CD4-positive, alpha-beta T cell (primary cell): ENCODE results near the gene RACK1. TPM values are rescaled to one million over a fixed set of nuclear protein-coding genes. Genes with fewer than 3 reads are reported as not detected.
"Not testable (repeated sequence)": the region's sequence is repeated elsewhere in the genome, so short reads cannot be mapped to it uniquely, and the experiment has no call there.

ENCODE experiments used
- ATAC-seq: fragments of 200-7000 bp; cut with Tn5 transposase; one replicate; pipeline ENCODE4 v1.10.0; 2022; ENCODE audit warnings: mild to moderate bottlenecking; ENCODE audit not compliant: poor library complexity
- CTCF ChIA-PET: fragments of 350-600 bp; sonication (Branson Sonifier 250); formaldehyde crosslinking; loops from one replicate; lab custom pipeline; 2021; ENCODE audit warnings: antibody characterized with exemption, inconsistent platforms; lab: Charles Lee
- POLR2A ChIA-PET: fragments of 350-600 bp; sonication (Branson Sonifier 250); formaldehyde crosslinking; loops from one replicate; lab custom pipeline; 2021; ENCODE audit warnings: antibody characterized with exemption, inconsistent platforms; lab: Charles Lee
- DNase-seq, 14 experiments: peaks; one replicate each; pipeline ENCODE4 v3.0.0-alpha.2; 2013 to 2020; ENCODE audit warnings: mixed read lengths in 2 of 14
- H3K27ac ChIP-seq, 2 donors: one replicate each; pipeline versions ENCODE4 v1.5.1 to v1.7.0; 2013; ENCODE audit warnings: low read length in 2 of 2, low read depth in 1 of 2, mild to moderate bottlenecking in 1 of 2
- H3K27me3 ChIP-seq, 2 experiments: 1 replicate in 1 of 2; 2 replicates in 1 of 2; pipeline versions ENCODE4 v1.6.1 to v1.7.0; 2013; ENCODE audit warnings: low read length in 2 of 2, control low read depth in 1 of 2, mild to moderate bottlenecking in 1 of 2, moderate library complexity in 1 of 2; ENCODE audit not compliant: insufficient read depth in 2 of 2, control insufficient read depth in 1 of 2
- H3K36me3 ChIP-seq: one replicate; pipeline ENCODE4 v1.6.1; 2013; ENCODE audit warnings: low read length, control low read depth; ENCODE audit not compliant: insufficient read depth
- H3K4me1 ChIP-seq: one replicate; pipeline ENCODE4 v1.6.1; 2013; ENCODE audit warnings: low read length, control low read depth; ENCODE audit not compliant: insufficient read depth
- H3K4me3 ChIP-seq: one replicate; pipeline ENCODE4 v1.5.1; 2013; ENCODE audit warnings: mild to moderate bottlenecking, low read length, moderate library complexity
- H3K9me3 ChIP-seq, 2 experiments: 1 replicate in 1 of 2; 2 replicates in 1 of 2; pipeline versions ENCODE4 v1.6.1 to v1.7.0; 2013; ENCODE audit warnings: low read length in 2 of 2, mild to moderate bottlenecking in 2 of 2, control low read depth in 1 of 2, moderate library complexity in 1 of 2; ENCODE audit not compliant: control insufficient read depth in 1 of 2, insufficient read depth in 1 of 2
- H3K27ac Mint-ChIP-seq: one replicate; pipeline ENCODE4 v1.8.0; 2020; ENCODE audit warnings: mixed read lengths
- H3K27me3 Mint-ChIP-seq: one replicate; pipeline ENCODE4 v1.8.0; 2021; ENCODE audit warnings: mixed read lengths
- H3K36me3 Mint-ChIP-seq: one replicate; pipeline ENCODE4 v1.8.0; 2021; ENCODE audit warnings: low read depth, mixed read lengths
- H3K4me1 Mint-ChIP-seq: one replicate; pipeline ENCODE4 v1.8.0; 2021; ENCODE audit warnings: low read depth, mixed read lengths
- H3K4me3 Mint-ChIP-seq: one replicate; pipeline ENCODE4 v1.8.0; 2020; ENCODE audit warnings: mild to moderate bottlenecking, mixed read lengths
- H3K9me3 Mint-ChIP-seq: one replicate; pipeline ENCODE4 v1.8.0; 2020; ENCODE audit warnings: mixed read lengths
- intact Hi-C, 2 experiments: fragments of 100-400 bp; cut with DNase I in 1 of 2; cut with micrococcal nuclease in 1 of 2; formaldehyde crosslinking; loops; one replicate each; pipeline versions ENCODE4 v1.15.1 to v1.9.0; 2023 to 2025; cut with DNase I, micrococcal nuclease
- total RNA-seq, 174 experiments: library from RNA in 2 of 174; stranded (reverse) in 2 of 174; gene quantifications; one replicate each; pipeline ENCODE4 v1.2.3 and lab custom pipeline; 2021 to 2026
- TF ChIP-seq, protein P1 (sequence below): fragments of 200-600 bp; IDR thresholded peaks from one replicate; pipeline ENCODE4 v1.8.0; 2022; ENCODE audit warnings: antibody characterized with exemption, mild to moderate bottlenecking

Gene RACK1
- total RNA-seq, 2 experiments from 2014 or later, result 2,499 to 2,682 TPM

DNA sequence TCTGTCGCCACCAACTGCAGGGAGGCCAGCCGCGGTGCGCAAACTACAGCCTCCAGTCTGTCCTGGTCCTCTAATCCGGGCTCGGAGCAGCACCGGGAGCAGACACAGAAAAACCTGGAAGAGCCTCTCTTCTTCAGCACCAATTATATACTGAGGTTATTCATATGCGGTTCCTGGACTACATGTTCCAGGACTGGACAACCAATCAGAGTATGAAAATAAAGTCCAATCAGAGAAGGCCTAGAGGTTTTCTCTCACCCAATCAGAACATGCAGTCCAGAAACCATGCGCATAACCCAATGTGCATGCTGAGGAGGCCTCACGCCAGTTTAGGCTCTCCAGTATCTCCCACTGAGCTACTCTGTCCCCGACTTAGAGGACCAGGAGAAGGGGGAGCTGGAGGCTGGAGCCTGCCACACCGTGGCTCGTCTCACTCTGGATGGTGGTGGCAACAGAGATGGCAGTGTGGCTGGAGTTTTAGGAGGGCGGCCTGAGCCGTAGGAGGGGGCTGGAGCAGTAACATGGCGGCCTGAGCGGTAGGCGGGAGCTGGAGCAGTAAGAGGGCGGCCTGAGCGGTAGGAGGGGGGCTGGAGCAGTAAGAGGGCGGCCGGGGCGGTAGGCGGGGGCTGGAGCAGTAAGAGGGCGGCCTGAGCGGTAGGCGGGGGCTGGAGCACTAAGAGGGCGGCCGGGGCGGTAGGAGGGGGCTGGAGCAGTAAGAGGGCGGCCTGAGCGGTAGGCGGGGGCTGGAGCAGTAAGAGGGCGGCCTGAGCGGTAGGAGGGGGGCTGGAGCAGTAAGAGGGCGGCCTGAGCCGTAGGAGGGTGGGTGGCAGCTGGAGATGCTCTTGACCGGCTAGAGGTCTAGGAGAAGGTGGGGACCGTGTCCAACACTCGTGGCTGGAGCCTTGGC is 37.6 kb upstream of the RACK1 start:
- CTCF ChIA-PET, result no interaction called here
- Mint-ChIP-seq H3K9me3 (no peaks in the 10 kb centered on the region), H3K27ac (no peak overlapping the region), H3K27me3 (no peaks in the 10 kb centered on the region), H3K36me3 (no peaks in the 10 kb centered on the region), H3K4me1 (no peaks in the 10 kb centered on the region), H3K4me3 (no peak overlapping the region)
- POLR2A ChIA-PET, result no interaction called here
- Histone ChIP-seq H3K9me3 (no peaks in the 10 kb centered on the region), H3K4me3 (no peak overlapping the region), H3K4me1 (no peaks in the 10 kb centered on the region), H3K27ac (no peak overlapping the region), H3K36me3 (no peaks in the 10 kb centered on the region), H3K27me3 (no peaks in the 10 kb centered on the region)
- ATAC-seq (no peak), DNase-seq (no peak)
- TF ChIP-seq, protein P1, sequence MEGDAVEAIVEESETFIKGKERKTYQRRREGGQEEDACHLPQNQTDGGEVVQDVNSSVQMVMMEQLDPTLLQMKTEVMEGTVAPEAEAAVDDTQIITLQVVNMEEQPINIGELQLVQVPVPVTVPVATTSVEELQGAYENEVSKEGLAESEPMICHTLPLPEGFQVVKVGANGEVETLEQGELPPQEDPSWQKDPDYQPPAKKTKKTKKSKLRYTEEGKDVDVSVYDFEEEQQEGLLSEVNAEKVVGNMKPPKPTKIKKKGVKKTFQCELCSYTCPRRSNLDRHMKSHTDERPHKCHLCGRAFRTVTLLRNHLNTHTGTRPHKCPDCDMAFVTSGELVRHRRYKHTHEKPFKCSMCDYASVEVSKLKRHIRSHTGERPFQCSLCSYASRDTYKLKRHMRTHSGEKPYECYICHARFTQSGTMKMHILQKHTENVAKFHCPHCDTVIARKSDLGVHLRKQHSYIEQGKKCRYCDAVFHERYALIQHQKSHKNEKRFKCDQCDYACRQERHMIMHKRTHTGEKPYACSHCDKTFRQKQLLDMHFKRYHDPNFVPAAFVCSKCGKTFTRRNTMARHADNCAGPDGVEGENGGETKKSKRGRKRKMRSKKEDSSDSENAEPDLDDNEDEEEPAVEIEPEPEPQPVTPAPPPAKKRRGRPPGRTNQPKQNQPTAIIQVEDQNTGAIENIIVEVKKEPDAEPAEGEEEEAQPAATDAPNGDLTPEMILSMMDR, result no peak
- intact Hi-C loops, result no loop called here

DNA sequence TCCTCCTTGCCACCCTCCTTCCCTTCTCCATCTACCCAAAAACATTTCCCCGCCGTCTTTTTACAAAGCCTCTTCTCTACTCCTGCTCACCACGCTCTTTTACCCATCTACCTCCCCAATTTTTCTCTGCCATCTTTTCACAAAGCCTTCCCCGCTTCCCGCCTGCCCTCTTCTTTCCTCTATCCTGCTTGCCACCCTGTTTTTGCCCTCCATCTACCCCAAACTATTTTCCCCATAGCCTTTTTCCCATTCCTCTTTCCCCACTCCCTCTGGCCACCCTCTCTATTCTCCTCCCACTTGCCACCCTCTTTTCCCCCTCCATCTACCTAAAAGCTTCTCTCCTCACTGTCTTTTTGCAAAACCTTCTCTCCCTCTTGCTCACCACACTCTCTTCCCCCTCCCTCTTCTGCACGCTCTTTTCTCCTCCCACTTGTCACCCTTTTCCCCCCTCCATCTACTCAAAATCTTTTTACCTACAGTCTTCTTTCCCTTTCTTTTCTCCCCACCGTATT is 36.6 kb upstream of the RACK1 start:
- Histone ChIP-seq H3K27ac (no peak overlapping the region), H3K9me3 (no peaks in the 10 kb centered on the region), H3K36me3 (no peaks in the 10 kb centered on the region), H3K4me3 (no peak overlapping the region), H3K4me1 (no peaks in the 10 kb centered on the region), H3K27me3 (no peaks in the 10 kb centered on the region)
- DNase-seq, result no peak
- Mint-ChIP-seq H3K4me1 (no peaks in the 10 kb centered on the region), H3K4me3 (no peak overlapping the region), H3K27ac (no peak overlapping the region), H3K9me3 (no peaks in the 10 kb centered on the region), H3K27me3 (no peaks in the 10 kb centered on the region), H3K36me3 (no peaks in the 10 kb centered on the region)
- ATAC-seq, result no peak
- CTCF ChIA-PET, result no interaction called here
- POLR2A ChIA-PET, result no interaction called here
- intact Hi-C loops, result no loop called here
- TF ChIP-seq, protein P1, result no peak

DNA sequence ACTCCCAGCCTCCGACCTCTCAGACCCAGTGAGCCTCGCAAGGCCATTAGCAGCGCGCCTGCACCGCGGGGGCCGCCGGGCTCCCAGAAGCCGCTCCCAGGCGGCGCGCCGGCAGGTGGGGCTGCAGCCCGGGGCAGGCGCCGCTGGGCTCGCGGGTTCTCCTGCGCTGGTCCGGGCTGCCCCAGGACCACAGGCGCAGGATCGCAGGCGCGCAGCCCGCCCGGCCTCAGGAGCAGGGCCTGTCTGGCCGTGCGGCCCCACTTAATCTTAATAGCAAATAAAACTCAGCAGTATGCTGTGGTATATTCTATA is 29.7 kb upstream of the RACK1 start:
- H3K27me3 ChIP-seq, intact Hi-C loops, H3K4me3 ChIP-seq, H3K9me3 Mint-ChIP-seq, H3K4me3 Mint-ChIP-seq, H3K36me3 Mint-ChIP-seq, H3K27ac Mint-ChIP-seq, H3K4me1 Mint-ChIP-seq, ATAC-seq, H3K27me3 Mint-ChIP-seq, H3K36me3 ChIP-seq, H3K27ac ChIP-seq, H3K9me3 ChIP-seq, POLR2A ChIA-PET, H3K4me1 ChIP-seq: not testable (repeated sequence)
- peak in 2 of 14 experiments; percentile 32 to 35 for DNase-seq
- CTCF ChIA-PET, result interaction anchor here (0.7 kb wide), 1 partner anchor 22 kb away, joined by 3 read pairs; no protein-coding TSS in a partner anchor
